A673 (cell line): Measurements from ENCODE around the gene RESP18. TPM values are rescaled to one million over a fixed set of nuclear protein-coding genes. Genes with fewer than 3 reads are reported as not detected.
"Not testable (repeated sequence)": the region's sequence is repeated elsewhere in the genome, so short reads cannot be mapped to it uniquely, and the experiment has no call there.

Experiments
- BruUV-seq: library from RNA; stranded (reverse); fragments of 400-500 nt; replicated peaks from 2 replicates; lab custom pipeline; 2021; lab: Mats Ljungman, UMichigan
- CTCF ChIA-PET: fragments of 300-600 bp; sonication (Branson Sonifier 250); formaldehyde crosslinking; loops from one replicate; lab custom pipeline; 2022; ENCODE audit warnings: antibody characterized with exemption; lab: Charles Lee
- POLR2A ChIA-PET: fragments of 300-600 bp; sonication (Branson Sonifier 250); formaldehyde crosslinking; loops from one replicate; lab custom pipeline; 2022; ENCODE audit warnings: antibody characterized with exemption; ENCODE audit not compliant: low non-redundant PET; lab: Charles Lee
- DNase-seq: peaks from one replicate; pipeline ENCODE4 v3.0.0-alpha.2; 2015; ENCODE audit warnings: low spot score
- H3K27ac ChIP-seq: fragments of 200-600 bp; sonication (generic); 2 replicates; pipeline ENCODE4 v1.5.1; 2016; ENCODE audit warnings: mixed run types, low read depth, mild to moderate bottlenecking, mixed read lengths, antibody characterized with exemption, low read length; ENCODE audit not compliant: poor library complexity, severe bottlenecking
- H3K27me3 ChIP-seq: fragments of 200-600 bp; sonication (generic); replicated peaks from 2 replicates; pipeline ENCODE4 v1.6.1; 2017; ENCODE audit warnings: mixed run types, low read depth, mild to moderate bottlenecking, mixed read lengths, antibody characterized with exemption, low read length; ENCODE audit not compliant: insufficient read depth, poor library complexity
- H3K36me3 ChIP-seq: fragments of 200-600 bp; sonication (generic); 2 replicates; pipeline ENCODE4 v1.6.1; 2016; ENCODE audit warnings: mixed run types, mild to moderate bottlenecking, mixed read lengths, antibody characterized with exemption, low read length; ENCODE audit not compliant: insufficient read depth, poor library complexity, severe bottlenecking
- H3K4me1 ChIP-seq: fragments of 200-600 bp; sonication (generic); 2 replicates; pipeline ENCODE4 v1.6.1; 2017; ENCODE audit warnings: mixed run types, mild to moderate bottlenecking, mixed read lengths, antibody characterized with exemption, low read length; ENCODE audit not compliant: insufficient read depth, poor library complexity, severe bottlenecking
- H3K4me3 ChIP-seq: fragments of 200-600 bp; sonication (generic); 2 replicates; pipeline ENCODE4 v1.5.1; 2016; ENCODE audit warnings: low read depth, mixed run types, mild to moderate bottlenecking, mixed read lengths, low read length; ENCODE audit not compliant: poor library complexity, severe bottlenecking
- H3K9me3 ChIP-seq: fragments of 200-600 bp; sonication (generic); 2 replicates; pipeline ENCODE4 v1.6.1; 2016; ENCODE audit warnings: mixed run types, low read depth, mild to moderate bottlenecking, mixed read lengths, antibody characterized with exemption, low read length; ENCODE audit not compliant: poor library complexity, severe bottlenecking
- EZH2 ChIP-seq: fragments of 200-600 bp; sonication (generic); IDR thresholded peaks from 2 replicates; pipeline ENCODE4 v1.6.1; 2017; ENCODE audit warnings: borderline replicate concordance, low read depth, mild to moderate bottlenecking, mixed read lengths, antibody characterized with exemption, low read length; ENCODE audit not compliant: poor library complexity, severe bottlenecking
- intact Hi-C: fragments of 100-400 bp; cut with micrococcal nuclease; formaldehyde crosslinking; loops from one replicate; pipeline ENCODE4 v1.10.0; 2022; ENCODE audit not compliant: unreplicated experiment
- total RNA-seq: library from RNA; stranded (reverse); gene quantifications from 2 replicates; pipeline ENCODE4 v1.2.3, GENCODE V29; 2021
- TF ChIP-seq, protein P1 (sequence below): fragments of 300-800, 200-600 bp; sonication (generic); conservative IDR thresholded peaks from 2 replicates; pipeline ENCODE4 v1.5.1; 2017; ENCODE audit warnings: low read depth, mild to moderate bottlenecking, antibody characterized with exemption, low read length, moderate library complexity, mixed read lengths

The RESP18 gene
- total RNA-seq, 1 experiment from 2014 or later = not detected

DNA sequence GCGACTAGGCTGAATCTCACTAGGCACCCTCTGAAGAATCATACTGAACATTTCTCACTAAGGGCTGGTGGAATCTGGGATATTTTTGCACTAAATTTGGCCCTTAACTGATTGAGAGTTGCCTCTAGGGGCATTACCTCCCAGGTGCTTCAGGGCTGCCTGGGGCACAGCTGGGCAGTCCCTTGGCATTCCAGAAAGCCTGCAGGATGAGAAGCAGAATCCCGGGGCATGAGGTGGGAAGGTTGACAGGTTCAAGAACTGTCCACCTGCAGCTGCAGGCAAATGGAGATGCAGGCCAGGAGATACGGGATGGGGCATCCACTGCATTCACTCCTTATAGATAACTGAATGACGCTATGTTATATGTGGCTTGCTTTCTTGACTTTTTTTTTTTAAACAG, 7.4 kb downstream of the RESP18 start:
- DNase-seq = no peak
- BruUV-seq = no TSS peak
- no peak overlapping the region for H3K4me3 ChIP-seq
- H3K27me3 ChIP-seq = peaks cover 66% of the 10 kb centered on the region
- TF ChIP-seq, protein P1, sequence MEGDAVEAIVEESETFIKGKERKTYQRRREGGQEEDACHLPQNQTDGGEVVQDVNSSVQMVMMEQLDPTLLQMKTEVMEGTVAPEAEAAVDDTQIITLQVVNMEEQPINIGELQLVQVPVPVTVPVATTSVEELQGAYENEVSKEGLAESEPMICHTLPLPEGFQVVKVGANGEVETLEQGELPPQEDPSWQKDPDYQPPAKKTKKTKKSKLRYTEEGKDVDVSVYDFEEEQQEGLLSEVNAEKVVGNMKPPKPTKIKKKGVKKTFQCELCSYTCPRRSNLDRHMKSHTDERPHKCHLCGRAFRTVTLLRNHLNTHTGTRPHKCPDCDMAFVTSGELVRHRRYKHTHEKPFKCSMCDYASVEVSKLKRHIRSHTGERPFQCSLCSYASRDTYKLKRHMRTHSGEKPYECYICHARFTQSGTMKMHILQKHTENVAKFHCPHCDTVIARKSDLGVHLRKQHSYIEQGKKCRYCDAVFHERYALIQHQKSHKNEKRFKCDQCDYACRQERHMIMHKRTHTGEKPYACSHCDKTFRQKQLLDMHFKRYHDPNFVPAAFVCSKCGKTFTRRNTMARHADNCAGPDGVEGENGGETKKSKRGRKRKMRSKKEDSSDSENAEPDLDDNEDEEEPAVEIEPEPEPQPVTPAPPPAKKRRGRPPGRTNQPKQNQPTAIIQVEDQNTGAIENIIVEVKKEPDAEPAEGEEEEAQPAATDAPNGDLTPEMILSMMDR = no peak
- TF ChIP-seq EZH2 = no peak
- intact Hi-C loops = no loop called here
- H3K4me1 ChIP-seq = no peaks in the 10 kb centered on the region
- no peaks in the 10 kb centered on the region for H3K36me3 ChIP-seq
- no peak overlapping the region for H3K27ac ChIP-seq
- no peaks in the 10 kb centered on the region for H3K9me3 ChIP-seq
- POLR2A ChIA-PET = no interaction called here
- CTCF ChIA-PET = no interaction called here

DNA sequence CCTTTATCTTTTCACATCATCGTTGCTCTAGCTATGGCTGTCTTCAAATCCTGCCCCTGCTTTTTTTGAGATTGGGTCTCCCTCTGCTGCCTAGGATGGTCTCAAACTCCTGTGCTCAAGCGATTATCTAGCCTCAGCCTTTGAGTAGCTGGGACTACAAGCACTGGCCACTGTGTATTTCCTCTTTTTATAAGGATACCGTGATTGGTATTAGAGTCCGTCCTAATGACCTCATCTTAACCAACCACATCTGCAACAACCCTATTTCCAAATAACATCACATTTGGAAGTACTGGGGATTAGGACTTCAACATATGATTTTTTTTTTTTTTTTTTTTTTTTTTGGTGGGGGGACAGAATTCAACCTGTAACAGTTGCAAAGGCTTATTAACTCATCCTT, 9.1 kb downstream of the RESP18 start:
- Histone ChIP-seq H3K4me3 (no peak overlapping the region), H3K27ac (no peak overlapping the region), H3K27me3 (peaks cover 61% of the 10 kb centered on the region), H3K4me1 (no peaks in the 10 kb centered on the region), H3K9me3 (no peaks in the 10 kb centered on the region), H3K36me3 (no peaks in the 10 kb centered on the region)
- intact Hi-C loops = no loop called here
- ChIA-PET CTCF (no interaction called here), POLR2A (no interaction called here)
- TF ChIP-seq, protein P1 = no peak
- no TSS peak for BruUV-seq
- DNase-seq = no peak

DNA sequence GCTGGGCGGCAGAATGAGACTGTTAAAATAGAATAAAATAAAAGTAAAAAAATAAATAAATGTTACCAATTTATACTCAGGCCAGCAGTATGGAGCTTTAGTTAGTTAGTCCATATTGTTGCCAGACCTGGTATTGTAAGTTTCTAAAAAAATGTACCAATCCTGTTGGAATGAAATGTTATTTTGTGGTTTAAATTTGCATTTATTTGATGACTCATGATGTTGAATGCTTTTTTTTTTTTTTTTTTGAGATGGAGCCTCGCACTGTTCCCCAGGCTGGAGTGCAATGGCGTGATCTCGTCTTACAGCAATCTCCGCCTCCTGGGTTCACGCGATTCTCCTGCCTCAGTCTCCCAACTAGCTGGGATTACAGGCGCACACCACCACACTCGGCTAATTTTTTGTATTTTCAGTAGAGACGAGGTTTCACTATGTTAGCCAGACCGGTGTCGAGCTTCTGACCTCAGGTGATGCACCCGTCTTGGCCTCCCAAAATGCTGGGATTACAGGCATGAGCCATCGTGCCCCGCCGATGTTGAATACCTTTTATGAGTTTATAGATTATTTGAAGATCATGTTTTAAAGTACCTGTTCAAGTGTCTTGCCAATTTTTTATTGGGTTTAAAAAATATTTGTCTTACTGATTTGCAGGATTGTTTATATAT, 17.6 kb downstream of the RESP18 start:
- DNase-seq = no peak
- POLR2A ChIA-PET = interaction anchor here (0.6 kb wide), 1 partner anchor 9 kb away, joined by 3 read pairs; no protein-coding TSS in a partner anchor
- Histone ChIP-seq H3K4me3 (no peak overlapping the region), H3K27ac (no peak overlapping the region), H3K9me3 (no peaks in the 10 kb centered on the region), H3K4me1 (no peaks in the 10 kb centered on the region), H3K36me3 (no peaks in the 10 kb centered on the region), H3K27me3 (peaks cover 26% of the 10 kb centered on the region)
- intact Hi-C loops = no loop called here
- no TSS peak for BruUV-seq
- CTCF ChIA-PET = no interaction called here
- TF ChIP-seq, protein P1 = no peak
- no peak for TF ChIP-seq EZH2

DNA sequence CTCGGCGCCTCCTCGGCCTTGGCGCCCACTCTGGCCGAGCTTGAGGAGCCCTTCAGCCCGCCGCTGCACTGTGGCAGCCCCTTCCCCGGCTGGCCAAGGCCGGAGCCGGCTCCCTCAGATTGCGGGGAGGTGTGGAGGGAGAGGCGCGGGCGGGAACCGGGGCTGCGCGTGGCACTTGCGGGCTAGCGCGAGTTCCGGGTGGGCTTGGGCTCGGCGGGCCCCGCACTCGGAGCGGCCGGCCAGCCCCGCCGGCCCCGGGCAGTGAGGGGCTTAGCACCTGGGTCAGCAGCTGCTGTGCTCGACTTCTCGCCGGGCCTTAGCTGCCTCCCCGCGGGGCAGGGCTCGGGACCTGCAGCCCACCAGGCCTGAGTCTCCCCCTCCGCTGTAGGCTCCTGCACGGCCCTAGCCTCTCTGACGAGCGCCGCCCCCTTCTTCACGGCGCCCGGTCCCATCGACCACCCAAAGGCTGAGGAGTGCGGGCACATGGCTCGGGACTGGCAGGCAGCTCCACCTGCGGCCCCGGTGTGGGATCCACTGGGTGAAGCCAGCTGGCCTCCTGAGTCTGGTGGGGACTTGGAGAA, 19.8 kb downstream of the RESP18 start:
- H3K9me3 ChIP-seq, intact Hi-C loops, DNase-seq, BruUV-seq, H3K4me3 ChIP-seq, H3K27ac ChIP-seq, H3K36me3 ChIP-seq, CTCF ChIA-PET, POLR2A ChIA-PET, H3K4me1 ChIP-seq: not testable (repeated sequence)
- peaks cover 36% of the 10 kb centered on the region for H3K27me3 ChIP-seq
